H1 (cell line): ENCODE results near the gene UBE2E2.

Source experiments
- SUZ12 ChIP-seq: fragments of 200-600 bp; sonication (generic); IDR thresholded peaks from 2 replicates; pipeline ENCODE4 v1.6.1; 2012; ENCODE audit warnings: mild to moderate bottlenecking, inconsistent platforms, low read length, moderate library complexity, mixed read lengths
- TEAD4 ChIP-seq: IDR thresholded peaks from 2 replicates; pipeline ENCODE4 v1.6.1; 2012; ENCODE audit warnings: low read depth, low read length, inconsistent platforms, mixed read lengths
- TF ChIP-seq, protein P1 (sequence below), 3 experiments: IDR thresholded peaks; 1 replicate in 2 of 3; 2 replicates in 1 of 3; pipeline versions ENCODE4 v1.5.1 to v1.6.1; 2011; ENCODE audit warnings: low read length in 3 of 3, mild to moderate bottlenecking in 3 of 3, inconsistent platforms in 2 of 3, low read depth in 1 of 3, moderate library complexity in 1 of 3; ENCODE audit not compliant: insufficient read depth in 1 of 3; ENCODE audit errors: control extremely low read depth in 1 of 3
- TF ChIP-seq, protein P2 (sequence below): IDR thresholded peaks from 2 replicates; pipeline ENCODE4 v1.6.1; 2011; ENCODE audit warnings: low read length, improper control_type of control experiment

DNA sequence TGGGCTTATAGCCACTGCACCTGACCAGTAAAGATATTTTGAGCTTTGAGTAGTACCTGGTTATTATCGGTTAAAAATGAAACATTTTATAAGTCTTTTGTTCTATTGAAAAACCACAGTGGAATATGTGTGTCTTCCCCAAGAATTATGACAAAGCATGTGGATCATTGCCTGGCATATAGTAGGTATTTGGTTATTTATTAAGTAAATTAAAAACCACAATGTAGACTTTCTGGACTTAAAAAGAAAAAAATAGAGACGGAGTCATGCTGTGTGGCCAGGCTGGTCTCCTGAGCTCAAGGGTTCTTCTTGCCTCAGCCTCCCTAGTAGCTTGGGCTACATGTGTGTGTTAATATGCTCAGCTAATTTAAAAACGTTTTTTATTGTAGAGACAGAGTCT is 43.5 kb downstream of the UBE2E2 start:
- TF ChIP-seq TEAD4, result no peak
- TF ChIP-seq, protein P1, sequence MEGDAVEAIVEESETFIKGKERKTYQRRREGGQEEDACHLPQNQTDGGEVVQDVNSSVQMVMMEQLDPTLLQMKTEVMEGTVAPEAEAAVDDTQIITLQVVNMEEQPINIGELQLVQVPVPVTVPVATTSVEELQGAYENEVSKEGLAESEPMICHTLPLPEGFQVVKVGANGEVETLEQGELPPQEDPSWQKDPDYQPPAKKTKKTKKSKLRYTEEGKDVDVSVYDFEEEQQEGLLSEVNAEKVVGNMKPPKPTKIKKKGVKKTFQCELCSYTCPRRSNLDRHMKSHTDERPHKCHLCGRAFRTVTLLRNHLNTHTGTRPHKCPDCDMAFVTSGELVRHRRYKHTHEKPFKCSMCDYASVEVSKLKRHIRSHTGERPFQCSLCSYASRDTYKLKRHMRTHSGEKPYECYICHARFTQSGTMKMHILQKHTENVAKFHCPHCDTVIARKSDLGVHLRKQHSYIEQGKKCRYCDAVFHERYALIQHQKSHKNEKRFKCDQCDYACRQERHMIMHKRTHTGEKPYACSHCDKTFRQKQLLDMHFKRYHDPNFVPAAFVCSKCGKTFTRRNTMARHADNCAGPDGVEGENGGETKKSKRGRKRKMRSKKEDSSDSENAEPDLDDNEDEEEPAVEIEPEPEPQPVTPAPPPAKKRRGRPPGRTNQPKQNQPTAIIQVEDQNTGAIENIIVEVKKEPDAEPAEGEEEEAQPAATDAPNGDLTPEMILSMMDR (IDR thresholded peaks at IDR 0.05; ENCODE audit: control extremely low read depth in 1 of 3, insufficient read depth in 1 of 3, low read depth in 1 of 3, low read length in 3 of 3), result no peak
- TF ChIP-seq, protein P2, sequence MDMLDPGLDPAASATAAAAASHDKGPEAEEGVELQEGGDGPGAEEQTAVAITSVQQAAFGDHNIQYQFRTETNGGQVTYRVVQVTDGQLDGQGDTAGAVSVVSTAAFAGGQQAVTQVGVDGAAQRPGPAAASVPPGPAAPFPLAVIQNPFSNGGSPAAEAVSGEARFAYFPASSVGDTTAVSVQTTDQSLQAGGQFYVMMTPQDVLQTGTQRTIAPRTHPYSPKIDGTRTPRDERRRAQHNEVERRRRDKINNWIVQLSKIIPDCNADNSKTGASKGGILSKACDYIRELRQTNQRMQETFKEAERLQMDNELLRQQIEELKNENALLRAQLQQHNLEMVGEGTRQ, result no peak
- no peak for TF ChIP-seq SUZ12
